GM19023 (cell line): Measurements from ENCODE around the gene CD24.
"Not testable (repeated sequence)": the region's sequence is repeated elsewhere in the genome, so short reads cannot be mapped to it uniquely, and the experiment has no call there.

Source experiments
- ATAC-seq: cut with Tn5 transposase; IDR thresholded peaks from one replicate; pipeline ENCODE4 v1.9.1; 2021; ENCODE audit warnings: mild to moderate bottlenecking, moderate library complexity; ENCODE audit not compliant: unreplicated experiment

CD24 gene, protein sequence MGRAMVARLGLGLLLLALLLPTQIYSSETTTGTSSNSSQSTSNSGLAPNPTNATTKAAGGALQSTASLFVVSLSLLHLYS

DNA sequence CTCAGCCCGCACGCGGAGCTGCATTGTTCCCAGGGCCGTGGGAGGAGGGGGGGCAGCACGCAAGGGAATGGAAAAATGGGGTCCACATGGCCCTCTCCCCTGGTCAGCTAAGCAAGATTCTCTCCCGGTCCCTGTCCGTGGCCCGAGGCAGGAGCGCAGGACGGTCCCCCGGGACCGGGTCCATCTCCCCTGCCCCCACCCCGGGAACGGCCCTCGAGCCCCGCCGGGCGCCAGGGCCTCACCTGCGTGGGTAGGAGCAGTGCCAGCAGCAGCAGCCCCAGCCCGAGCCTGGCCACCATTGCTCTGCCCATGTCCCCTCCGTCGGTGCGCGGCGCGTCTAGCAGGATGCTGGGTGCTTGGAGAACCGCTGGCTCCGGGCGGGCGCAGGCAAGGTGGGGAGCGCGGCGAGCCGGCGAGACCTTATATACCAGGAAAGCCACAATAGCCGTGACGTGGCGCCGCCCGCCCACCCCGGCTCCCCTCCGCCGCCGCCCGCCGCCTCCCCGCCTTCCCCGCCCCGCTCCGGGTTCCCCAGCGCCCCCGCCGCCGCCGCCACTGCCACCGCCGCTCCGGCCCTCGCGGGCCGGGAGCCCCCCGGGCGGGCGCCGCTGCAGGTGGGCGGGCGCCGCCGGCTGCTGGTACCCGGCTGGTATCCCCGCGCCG is at the start of gene CD24:
Gene CD24, minus strand, starts transcription at position 394 of the 663 bp plus-strand sequence. Its CDS starts 83 bp downstream, at position 311.
- peak; percentile 37 for ATAC-seq

DNA sequence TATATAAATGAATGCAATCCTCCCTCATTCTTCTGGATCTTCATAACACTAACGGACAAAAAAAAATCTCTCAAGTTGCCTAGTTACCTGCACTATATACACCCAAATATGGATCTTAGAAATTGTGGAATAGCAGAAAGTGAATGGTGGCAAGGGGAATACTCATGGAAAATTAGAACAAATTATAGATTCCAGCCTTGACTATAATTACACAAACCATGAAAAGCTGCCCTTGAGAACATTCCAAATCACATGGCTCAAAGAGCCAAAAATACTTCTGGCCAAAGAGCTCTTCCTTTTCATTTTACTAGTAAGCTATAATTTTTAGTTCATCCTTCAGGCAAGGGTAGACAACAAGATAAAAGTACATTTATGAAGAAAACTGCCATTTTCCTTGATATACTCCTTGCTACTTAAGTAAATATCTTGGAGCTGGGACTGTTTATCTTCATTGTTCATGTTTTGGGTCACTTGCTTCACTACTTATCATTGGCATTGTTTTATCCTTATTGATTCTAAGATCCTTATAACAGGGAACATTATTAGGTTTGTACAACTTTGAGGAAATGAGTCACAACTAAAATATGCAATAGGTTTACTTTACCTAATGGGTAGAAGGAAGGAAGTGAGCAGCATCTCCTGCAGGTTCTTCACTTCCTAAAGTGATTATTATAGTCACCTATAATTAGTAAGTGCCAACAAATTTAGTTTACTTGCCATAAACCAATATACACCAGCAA is 47.1 kb upstream of the CD24 start:
- ATAC-seq = no peak

GRCh38 chr6:107020239-107020638 is 45.7 kb upstream of the CD24 start:
- ATAC-seq = no peak

DNA sequence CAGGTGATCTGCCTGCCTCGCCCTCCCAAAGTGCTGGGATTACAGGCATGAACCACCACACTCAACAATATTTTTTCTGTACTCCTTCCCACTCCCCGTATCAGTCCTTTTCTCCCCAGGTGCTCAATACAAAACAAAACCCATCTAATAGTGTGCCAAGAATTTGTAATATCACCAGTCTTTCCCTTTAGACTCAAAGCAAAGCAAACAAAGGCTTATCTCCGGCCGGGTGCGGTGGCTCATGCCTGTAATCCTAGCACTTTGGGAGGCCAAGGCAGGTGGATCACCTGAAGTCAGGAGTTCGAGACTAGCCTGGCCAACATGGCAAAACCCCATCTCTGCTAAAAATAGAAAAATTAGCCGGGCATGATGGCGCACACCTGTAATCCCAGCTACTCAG is 45.1 kb upstream of the CD24 start:
- ATAC-seq = not testable (repeated sequence)

DNA sequence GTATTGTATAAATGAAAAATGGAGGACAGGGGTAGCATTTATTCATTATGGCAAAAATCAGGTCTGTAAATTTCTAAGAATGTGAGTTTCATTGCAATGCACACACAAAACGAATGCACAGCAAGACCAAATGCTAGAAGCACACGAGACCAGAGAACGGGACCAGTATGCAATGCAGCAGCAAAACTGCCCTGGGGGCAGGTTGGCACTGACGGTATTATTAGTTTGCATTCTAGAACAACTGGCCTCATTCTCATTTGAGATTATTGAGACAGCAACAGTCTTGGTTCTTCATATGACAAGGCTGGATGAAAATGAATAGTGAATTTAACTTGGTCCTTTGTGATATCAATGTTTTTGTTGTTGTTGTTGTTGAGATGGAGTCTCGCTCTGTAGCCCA is 44.5 kb upstream of the CD24 start:
- no peak for ATAC-seq

GRCh38 chr6:107009499-107009898 is 35.0 kb upstream of the CD24 start:
- no peak for ATAC-seq

DNA sequence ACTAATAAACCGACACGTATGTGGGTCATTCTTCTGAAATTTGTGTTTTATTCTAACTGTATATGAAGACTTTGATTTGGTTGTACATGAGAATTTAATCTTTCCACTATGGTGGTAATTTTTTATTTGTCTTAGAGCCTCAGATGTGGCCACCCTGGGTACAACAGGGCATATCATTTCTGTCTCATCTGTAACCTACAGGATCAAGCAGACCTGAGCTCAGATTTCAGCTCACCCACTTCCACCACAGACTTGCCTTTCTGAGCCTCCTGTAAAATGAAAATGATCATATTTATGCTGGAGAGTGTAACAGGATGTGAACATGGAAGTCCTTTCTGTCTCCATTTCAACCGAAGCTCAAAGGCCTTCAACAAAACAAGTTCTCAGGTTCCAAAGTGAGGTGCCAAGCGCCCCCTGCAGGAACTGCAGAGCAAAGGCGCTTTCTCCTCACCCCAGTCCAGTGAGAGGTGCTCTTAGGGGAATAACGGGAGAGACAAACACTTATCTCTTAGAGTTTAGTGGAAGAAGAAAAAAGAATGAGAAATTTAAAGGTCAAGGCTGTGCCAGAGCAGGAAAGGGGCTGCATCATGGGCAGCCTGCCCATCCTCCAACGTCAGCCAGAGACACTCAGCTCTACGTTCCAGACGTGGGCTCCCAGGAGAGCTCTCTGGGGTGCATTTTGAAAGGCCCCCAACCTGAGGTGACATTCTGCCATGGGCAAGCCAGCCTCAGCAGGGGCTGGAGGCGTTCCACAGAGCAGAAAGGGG is 23.0 kb upstream of the CD24 start:
- ATAC-seq = no peak

DNA sequence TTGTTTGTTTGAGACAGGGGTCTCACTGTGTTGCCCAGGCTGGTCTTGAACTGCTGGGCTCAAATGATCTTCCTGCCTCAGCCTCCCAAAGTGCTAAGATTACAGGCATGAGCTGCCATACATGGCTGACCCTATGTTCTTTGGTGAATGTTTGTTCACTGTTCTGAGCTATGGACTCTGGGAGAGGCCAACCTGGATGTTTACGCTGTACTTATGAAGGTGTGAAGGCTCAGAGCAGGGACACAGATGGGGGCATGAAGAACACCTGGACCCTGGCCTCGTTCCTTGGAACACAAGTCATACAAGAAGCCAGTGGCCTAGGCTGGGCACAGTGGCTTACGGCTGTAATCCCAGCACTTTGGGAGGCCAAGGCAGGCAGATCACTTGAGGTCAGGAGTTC is 21.1 kb upstream of the CD24 start:
- no peak for ATAC-seq

GRCh38 chr6:106989737-106990136 is 15.2 kb upstream of the CD24 start:
- ATAC-seq = not testable (repeated sequence)

GRCh38 chr6:106988664-106989063 is 14.1 kb upstream of the CD24 start:
- no peak for ATAC-seq

- no peak for ATAC-seq
Observed at GRCh38 chr6:106981926-106982325, 7.4 kb upstream of the CD24 start.

DNA sequence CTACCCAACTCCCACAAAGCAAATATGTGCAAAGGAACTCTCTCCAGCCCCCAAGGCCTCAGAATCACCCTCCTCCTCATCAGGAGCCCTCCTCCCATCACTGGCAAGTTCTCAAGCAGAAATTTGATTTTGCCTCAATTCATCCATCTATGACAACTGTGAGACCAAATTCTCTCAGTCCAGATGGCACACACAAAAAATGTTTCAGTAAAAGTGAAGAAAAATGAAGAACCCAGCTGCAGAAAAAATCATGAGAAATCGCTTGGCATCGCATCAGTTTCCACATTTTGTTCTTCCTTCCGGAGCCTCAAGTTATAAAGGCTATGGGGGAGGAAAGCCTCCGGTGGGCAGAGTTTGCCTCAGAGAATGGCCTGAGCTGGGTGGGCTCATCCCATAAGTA is 6.4 kb upstream of the CD24 start:
- no peak for ATAC-seq

- ATAC-seq = peak; percentile 45
Observed at GRCh38 chr6:106979435-106979884, 4.9 kb upstream of the CD24 start.

- no peak for ATAC-seq
Observed at GRCh38 chr6:106977246-106977645, 2.7 kb upstream of the CD24 start.

GRCh38 chr6:106976270-106976669 is 1.7 kb upstream of the CD24 start:
- ATAC-seq = no peak

GRCh38 chr6:106975738-106976064 is 1.2 kb upstream of the CD24 start:
- ATAC-seq = no peak

GRCh38 chr6:106974999-106975737 is 639 bp upstream of the CD24 start:
- ATAC-seq = peak; percentile 68

DNA sequence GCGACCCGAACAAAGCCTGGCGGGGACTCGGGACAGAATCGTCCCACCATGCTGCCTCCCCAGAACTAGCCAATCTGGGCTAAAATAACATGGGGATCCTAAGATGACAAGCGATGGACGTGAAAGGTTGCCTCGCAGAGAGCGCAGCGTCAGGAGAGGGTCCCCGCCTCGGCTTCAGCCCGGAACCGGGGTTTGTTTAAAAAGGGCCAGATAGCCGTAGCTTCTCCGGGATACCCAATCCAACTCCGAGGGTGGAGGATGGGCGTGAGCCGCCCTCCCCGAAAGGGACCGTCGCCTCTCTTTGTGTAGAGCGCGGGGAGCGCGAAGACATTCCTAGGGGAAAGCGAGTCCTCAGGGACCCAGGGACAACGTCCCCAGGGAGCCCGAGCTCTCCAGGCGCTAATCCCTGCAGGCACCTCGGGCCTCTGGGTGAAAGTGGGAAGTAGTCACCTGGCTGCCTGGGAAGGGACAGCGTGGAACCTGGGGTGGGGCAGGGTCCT is 643 bp downstream of the CD24 start:
- no peak for ATAC-seq

DNA sequence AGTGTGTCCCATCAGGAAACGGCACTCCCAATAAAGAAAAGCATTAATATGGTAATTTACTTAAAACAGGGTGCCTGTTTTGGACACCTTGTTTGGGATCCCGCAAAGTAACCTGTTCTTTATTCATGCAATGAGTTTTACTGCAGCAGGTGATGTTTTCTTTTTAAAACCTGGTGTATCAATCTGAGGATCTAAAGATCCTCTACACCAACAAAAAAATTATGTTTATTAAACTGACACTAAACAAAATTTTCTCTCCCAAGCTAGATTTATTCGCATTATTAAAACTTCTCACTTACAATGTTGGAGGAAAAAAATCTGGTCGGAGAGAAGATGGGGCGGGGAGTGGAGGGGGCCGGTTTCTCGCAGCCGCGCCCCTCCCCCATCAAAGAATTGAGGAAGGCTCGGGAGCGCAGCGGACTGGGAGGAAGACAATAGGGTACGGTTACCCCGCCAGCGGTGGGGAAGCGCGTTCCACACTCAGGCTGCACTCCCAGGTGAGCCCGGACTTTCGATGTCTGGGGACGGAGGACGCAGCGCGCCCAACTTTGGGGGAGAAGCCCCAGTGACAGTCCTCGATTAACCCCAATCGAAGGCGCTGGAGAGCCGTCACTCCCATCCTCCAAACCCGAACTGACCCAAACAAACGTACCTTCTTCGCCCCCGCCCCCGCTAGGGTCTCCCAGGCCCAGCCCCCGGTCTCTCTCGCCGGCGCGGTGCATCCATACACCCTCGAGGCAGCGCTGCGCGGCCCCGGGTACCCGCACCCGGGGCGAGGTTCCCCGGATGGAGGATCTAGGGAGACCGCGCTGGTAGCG is 1.3 kb downstream of the CD24 start:
- ATAC-seq = no peak

DNA sequence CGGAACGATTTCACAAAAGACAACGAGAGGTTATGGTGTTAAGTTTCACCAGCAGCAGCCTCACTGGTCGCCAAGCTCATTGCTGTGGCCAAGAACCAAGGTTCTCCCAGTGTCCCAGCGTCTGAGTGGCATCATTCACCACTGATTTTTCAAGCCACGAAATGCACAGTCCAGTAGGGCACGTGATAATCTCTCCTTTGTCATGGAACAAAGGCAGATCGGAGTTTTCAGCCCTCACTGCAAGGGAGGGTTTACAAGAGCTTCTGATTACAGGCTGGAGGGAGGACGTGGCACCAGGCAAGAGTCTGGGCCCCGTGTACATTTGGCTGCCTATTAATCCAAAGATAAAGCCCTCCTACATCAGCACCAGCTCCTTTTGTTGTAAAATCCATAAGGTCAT is 2.0 kb downstream of the CD24 start:
- no peak for ATAC-seq
